GM23248 (cell line): ENCODE data around the gene LATS1. TPM values are rescaled to one million over a fixed set of nuclear protein-coding genes. Genes with fewer than 3 reads are reported as not detected.

Experiments
- DNase-seq: peaks from one replicate; pipeline ENCODE4 v3.0.0-alpha.2; 2015
- H2AFZ ChIP-seq: fragments of 200-600 bp; sonication (generic); 2 replicates; pipeline ENCODE4 v1.6.1; 2016; ENCODE audit warnings: antibody characterized with exemption
- H3F3A ChIP-seq: fragments of 200-600 bp; sonication (generic); 2 replicates; pipeline ENCODE4 v1.6.1; 2016; ENCODE audit warnings: mild to moderate bottlenecking, antibody characterized with exemption, mixed run types; ENCODE audit not compliant: insufficient read depth
- H3K27ac ChIP-seq: fragments of 200-600 bp; sonication (generic); 2 replicates; pipeline ENCODE4 v1.5.1; 2016; ENCODE audit warnings: mild to moderate bottlenecking
- H3K27me3 ChIP-seq: fragments of 200-600 bp; sonication (generic); replicated peaks from 2 replicates; pipeline ENCODE4 v1.6.1; 2016; ENCODE audit warnings: mild to moderate bottlenecking; ENCODE audit not compliant: insufficient read depth
- H3K36me3 ChIP-seq: fragments of 200-600 bp; sonication (generic); 2 replicates; pipeline ENCODE4 v1.6.1; 2016; ENCODE audit warnings: low read depth, mild to moderate bottlenecking
- H3K4me1 ChIP-seq: fragments of 200-600 bp; sonication (generic); 2 replicates; pipeline ENCODE4 v1.6.1; 2016; ENCODE audit warnings: mild to moderate bottlenecking; ENCODE audit not compliant: insufficient read depth
- H3K4me2 ChIP-seq: fragments of 200-600 bp; sonication (generic); one replicate; pipeline ENCODE4 v1.6.1; 2016; ENCODE audit warnings: mild to moderate bottlenecking; ENCODE audit not compliant: unreplicated experiment
- H3K4me3 ChIP-seq: fragments of 200-600 bp; sonication (generic); 2 replicates; pipeline ENCODE4 v1.5.1; 2016; ENCODE audit warnings: mild to moderate bottlenecking
- H3K79me2 ChIP-seq: fragments of 200-600 bp; sonication (generic); 2 replicates; pipeline ENCODE4 v1.6.1; 2016; ENCODE audit warnings: mild to moderate bottlenecking; ENCODE audit not compliant: insufficient read depth
- H3K9ac ChIP-seq: fragments of 200-600 bp; sonication (generic); 2 replicates; pipeline ENCODE4 v1.6.1; 2016; ENCODE audit warnings: mild to moderate bottlenecking
- H3K9me2 ChIP-seq: fragments of 200-600 bp; sonication (generic); 2 replicates; pipeline ENCODE4 v1.6.1; 2016; ENCODE audit warnings: mixed run types, mild to moderate bottlenecking, moderate library complexity; ENCODE audit not compliant: insufficient read depth
- H3K9me3 ChIP-seq: fragments of 200-600 bp; sonication (generic); one replicate; pipeline ENCODE4 v1.6.1; 2017; ENCODE audit warnings: low read depth
- H4K20me1 ChIP-seq: fragments of 200-600 bp; sonication (generic); 2 replicates; pipeline ENCODE4 v1.6.0; 2016; ENCODE audit not compliant: insufficient read depth
- EZH2 ChIP-seq: fragments of 200-600 bp; sonication (generic); IDR thresholded peaks from 2 replicates; pipeline ENCODE4 v1.6.1; 2018; ENCODE audit warnings: antibody characterized with exemption, mild to moderate bottlenecking; ENCODE audit not compliant: insufficient read depth, poor library complexity, severe bottlenecking
- EZH2phosphoT487 ChIP-seq: fragments of 200-600 bp; sonication (generic); IDR thresholded peaks from 2 replicates; pipeline ENCODE4 v1.6.1; 2018; ENCODE audit warnings: antibody characterized with exemption, moderate library complexity, mild to moderate bottlenecking, low read depth; ENCODE audit not compliant: insufficient read depth
- WGBS, 2 experiments: methylation state at CpG; one replicate each; pipeline ENCODE4 v1.1.6; 2015 to 2017; ENCODE audit warnings: low lambda C conversion rate in 2 of 2, low coverage in 1 of 2; ENCODE audit errors: missing lambda C conversion rate in 2 of 2; 5-methylcytosine and 5-hydroxymethylcytosine counted together
- in situ Hi-C: fragments of 300-500 bp; cut with MboI; formaldehyde crosslinking; loops from 2 replicates; pipeline ENCODE4 v1.15.0; 2020
- polyA plus RNA-seq: library from polyadenylated mRNA; unstranded; fragments of >200 nt; fragmentation: Nextera tagmentation; extraction: Ambion mirVana; gene quantifications from 2 replicates; pipeline ENCODE4 v1.2.1, GENCODE V29; 2016
- total RNA-seq: library from RNA; depleted of rRNA; stranded (reverse); fragments of >200 nt; shearing (Covaris generic); gene quantifications from 2 replicates; pipeline ENCODE4 v1.2.3, GENCODE V29; 2014

LATS1 gene
- total and polyA plus RNA-seq, 2 experiments from 2014 or later: 12.8 to 20.2 TPM

GRCh38 chr6:149719531-149719930 lies 1.6 kb upstream of the LATS1 start:
- in situ Hi-C loops: no loop called here
- Histone ChIP-seq H2AFZ (no peak overlapping the region), H3K9me2 (no peaks in the 10 kb centered on the region), H3K36me3 (peaks cover 4% of the 10 kb centered on the region; the same call in 1 of the 2 replicates), H3K4me3 (no peak overlapping the region), H4K20me1 (no peaks in the 10 kb centered on the region), H3K4me1 (peaks cover 19% of the 10 kb centered on the region), H3F3A (peaks cover 26% of the 10 kb centered on the region), H3K79me2 (peaks cover 39% of the 10 kb centered on the region), H3K9me3 (no peaks in the 10 kb centered on the region), H3K4me2 (no peak overlapping the region), H3K27ac (no peak overlapping the region), H3K9ac (no peak overlapping the region), H3K27me3 (no peaks in the 10 kb centered on the region)
- TF ChIP-seq EZH2phosphoT487: no peak
- TF ChIP-seq EZH2: no peak
- WGBS, 2 experiments: 98% methylated on average over 3 of the region's 3 CpGs
- no peak for DNase-seq

GRCh38 chr6:149717255-149717587 lies 680 bp downstream of the LATS1 start:
- Histone ChIP-seq H3K79me2 (peaks cover 62% of the 10 kb centered on the region), H3K4me3 (peak overlapping the region; percentile 91), H4K20me1 (no peaks in the 10 kb centered on the region), H3K9ac (peak overlapping the region; percentile 99), H3F3A (peaks cover 19% of the 10 kb centered on the region), H3K9me2 (no peaks in the 10 kb centered on the region), H3K4me2 (peak overlapping the region; percentile 98), H3K36me3 (no peaks in the 10 kb centered on the region), H2AFZ (peak overlapping the region; percentile 97), H3K4me1 (peaks cover 15% of the 10 kb centered on the region), H3K27ac (peak overlapping the region; percentile 98), H3K9me3 (no peaks in the 10 kb centered on the region), H3K27me3 (no peaks in the 10 kb centered on the region)
- TF ChIP-seq EZH2phosphoT487 (no peak), EZH2 (no peak)
- 1 to 2% methylated on average over 9 of the region's 9 CpGs for WGBS, 2 experiments
- in situ Hi-C loops: no loop called here
- no peak for DNase-seq

- H3K79me2 ChIP-seq: peaks cover 70% of the 10 kb centered on the region
- WGBS, 2 experiments: 1 to 2% methylated on average over 8 of the region's 8 CpGs
These were observed 1.5 kb downstream of the LATS1 start for GRCh38 chr6:149716181-149716963.

GRCh38 chr6:149714442-149714841 lies 3.5 kb downstream of the LATS1 start:
- no peak for DNase-seq
- Histone ChIP-seq H3K9me3 (no peaks in the 10 kb centered on the region), H3K4me1 (peaks cover 15% of the 10 kb centered on the region), H3K9ac (no peak overlapping the region), H4K20me1 (no peaks in the 10 kb centered on the region), H3K9me2 (no peaks in the 10 kb centered on the region; the same call in 1 of the 2 replicates), H3K27me3 (no peaks in the 10 kb centered on the region), H3K4me3 (no peak overlapping the region), H3K4me2 (no peak overlapping the region), H3K79me2 (peaks cover 90% of the 10 kb centered on the region), H2AFZ (no peak overlapping the region), H3K36me3 (no peaks in the 10 kb centered on the region), H3K27ac (no peak overlapping the region), H3F3A (peaks cover 19% of the 10 kb centered on the region)
- TF ChIP-seq EZH2phosphoT487 (no peak), EZH2 (no peak)
- in situ Hi-C loops: no loop called here
- 93 to 100% methylated on average over 1 of the region's 1 CpG for WGBS, 2 experiments

More at GRCh38 chr6:149716181-149716963, 1.5 kb downstream of the LATS1 start:
- no peak for TF ChIP-seq EZH2
- TF ChIP-seq EZH2phosphoT487: no peak
- Histone ChIP-seq H3K4me2 (peak overlapping the region; percentile 98), H3K9me3 (no peaks in the 10 kb centered on the region), H3K9ac (peak overlapping the region; percentile 99), H3F3A (peaks cover 19% of the 10 kb centered on the region), H3K9me2 (no peaks in the 10 kb centered on the region), H3K4me3 (peak overlapping the region; percentile 91), H3K27me3 (no peaks in the 10 kb centered on the region), H4K20me1 (no peaks in the 10 kb centered on the region), H3K27ac (peak overlapping the region; percentile 98), H3K4me1 (peaks cover 15% of the 10 kb centered on the region), H2AFZ (no peak overlapping the region), H3K36me3 (no peaks in the 10 kb centered on the region)
- in situ Hi-C loops: no loop called here
- DNase-seq: peak; percentile 55
